ENCODE data around the gene CHP2.

The CHP2 gene

DNA sequence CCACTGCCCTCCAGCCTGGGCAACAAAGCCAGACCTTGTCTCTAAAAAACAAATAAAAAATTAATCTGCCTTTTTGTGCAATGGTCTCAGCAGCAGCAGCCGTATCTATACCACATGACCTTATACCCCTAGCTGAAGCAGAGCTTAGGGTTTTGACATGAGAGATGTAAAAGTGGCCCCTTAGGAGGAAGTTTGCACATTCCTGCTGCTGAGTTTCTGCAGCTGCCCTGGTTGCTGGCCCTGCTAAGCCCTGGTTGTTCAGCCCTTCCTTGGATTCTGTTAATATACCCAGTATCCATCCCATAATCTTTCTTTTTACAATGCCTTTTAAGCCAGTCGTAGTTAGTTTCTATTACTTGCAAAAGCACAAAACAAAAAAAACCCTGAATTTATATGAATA, 48.0 kb downstream of the CHP2 start:
- H3K23ac ChIP-seq (ENCODE audit: low read length), result no peak overlapping the region
- H3K27ac ChIP-seq (ENCODE audit: low read depth, low read length), result no peak overlapping the region
- H2BK5ac ChIP-seq (ENCODE audit: low read depth, low read length, poor library complexity), result no peak overlapping the region
- H3K79me2 ChIP-seq (ENCODE audit: control insufficient read depth, insufficient read depth, low read length, poor library complexity), result no peaks in the 10 kb centered on the region
- no peak overlapping the region for H3K14ac ChIP-seq (ENCODE audit: low read length)
- no peak overlapping the region for H3K18ac ChIP-seq (ENCODE audit: low read length)
- H3K9ac ChIP-seq (ENCODE audit: low read length), result no peak overlapping the region
- H3K27me3 ChIP-seq (ENCODE audit: insufficient read depth, low read length), result no peaks in the 10 kb centered on the region
- no peak overlapping the region for H3K4ac ChIP-seq (ENCODE audit: low read depth, low read length)
- no peak overlapping the region for H2AK5ac ChIP-seq (ENCODE audit: low read length)
- no peak overlapping the region for H2BK12ac ChIP-seq (ENCODE audit: low read length)
- H4K12ac ChIP-seq (ENCODE audit: low read depth, low read length), result no peak overlapping the region
- no peaks in the 10 kb centered on the region for H3K9me3 ChIP-seq (ENCODE audit: insufficient read depth, low read depth, low read length)
- H3K79me1 ChIP-seq (ENCODE audit: low read length), result no peaks in the 10 kb centered on the region
- no peak overlapping the region for H3K4me3 ChIP-seq (ENCODE audit: low read depth, low read length)
- WGBS (ENCODE audit: extremely low coverage, insufficient coverage, insufficient read length), result no CpG with 5 or more reads among the region's 2 CpGs
- H2BK120ac ChIP-seq (ENCODE audit: insufficient read depth, low read length, poor library complexity), result no peak overlapping the region
- DNase-seq, result no peak
- H3K36me3 ChIP-seq (ENCODE audit: control insufficient read depth in 1 of 2, insufficient read depth in 2 of 2, low read length in 2 of 2), result no peaks in the 10 kb centered on the region
- no peak overlapping the region for H4K8ac ChIP-seq (ENCODE audit: low read depth, low read length)
- H4K91ac ChIP-seq (ENCODE audit: low read depth, low read length), result no peak overlapping the region
- no peak overlapping the region for H2AFZ ChIP-seq (ENCODE audit: insufficient read depth, low read length, poor library complexity)
- no peaks in the 10 kb centered on the region for H3K4me1 ChIP-seq (ENCODE audit: control insufficient read depth in 1 of 2, insufficient read depth in 2 of 2, low read length in 2 of 2)
- no peak overlapping the region for H3K4me2 ChIP-seq (ENCODE audit: low read length)

DNA sequence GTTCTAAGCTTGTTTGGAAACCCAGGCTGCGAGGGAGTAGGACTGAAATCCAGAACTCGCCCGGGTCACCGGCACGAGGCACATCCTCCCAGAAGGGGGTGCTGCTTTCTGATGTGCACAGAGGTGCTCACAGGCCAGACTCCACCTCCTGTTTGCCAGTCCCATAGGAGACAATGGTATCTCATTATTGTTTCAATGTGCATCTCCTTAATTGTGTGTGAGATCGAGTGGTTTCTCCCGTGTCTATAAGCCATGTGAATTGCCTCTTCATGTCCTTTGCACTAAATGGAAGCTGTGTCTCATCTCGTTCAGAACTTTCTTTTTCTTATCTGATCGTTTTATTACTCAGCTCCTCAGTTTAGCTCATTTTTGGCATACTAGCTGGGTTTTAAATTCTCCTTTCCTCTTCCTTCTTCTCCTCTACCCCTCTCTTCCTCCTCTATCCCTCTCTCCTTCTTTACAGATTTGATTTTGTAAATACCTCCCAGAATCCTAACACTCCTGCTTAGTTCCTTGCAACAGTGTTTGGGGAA, 48.8 kb downstream of the CHP2 start:
- Histone ChIP-seq H2BK5ac (ENCODE audit: low read depth, low read length, poor library complexity) (no peak overlapping the region), H3K4ac (ENCODE audit: low read depth, low read length) (no peak overlapping the region), H3K14ac (ENCODE audit: low read length) (no peak overlapping the region), H3K4me2 (ENCODE audit: low read length) (no peak overlapping the region), H3K36me3 (ENCODE audit: control insufficient read depth in 1 of 2, insufficient read depth in 2 of 2, low read length in 2 of 2) (no peaks in the 10 kb centered on the region), H3K4me1 (ENCODE audit: control insufficient read depth in 1 of 2, insufficient read depth in 2 of 2, low read length in 2 of 2) (no peaks in the 10 kb centered on the region), H3K79me1 (ENCODE audit: low read length) (no peaks in the 10 kb centered on the region), H3K9me3 (ENCODE audit: insufficient read depth, low read depth, low read length) (no peaks in the 10 kb centered on the region), H4K91ac (ENCODE audit: low read depth, low read length) (no peak overlapping the region), H2BK12ac (ENCODE audit: low read length) (no peak overlapping the region), H3K27me3 (ENCODE audit: insufficient read depth, low read length) (no peaks in the 10 kb centered on the region), H4K8ac (ENCODE audit: low read depth, low read length) (no peak overlapping the region), H2AFZ (ENCODE audit: insufficient read depth, low read length, poor library complexity) (no peak overlapping the region), H3K18ac (ENCODE audit: low read length) (no peak overlapping the region), H3K4me3 (ENCODE audit: low read depth, low read length) (no peak overlapping the region), H4K12ac (ENCODE audit: low read depth, low read length) (no peak overlapping the region), H3K9ac (ENCODE audit: low read length) (no peak overlapping the region), H2BK120ac (ENCODE audit: insufficient read depth, low read length, poor library complexity) (no peak overlapping the region), H2AK5ac (ENCODE audit: low read length) (no peak overlapping the region), H3K79me2 (ENCODE audit: control insufficient read depth, insufficient read depth, low read length, poor library complexity) (no peaks in the 10 kb centered on the region), H3K27ac (ENCODE audit: low read depth, low read length) (no peak overlapping the region), H3K23ac (ENCODE audit: low read length) (no peak overlapping the region)
- WGBS (ENCODE audit: extremely low coverage, insufficient coverage, insufficient read length), result no CpG with 5 or more reads among the region's 9 CpGs
- peak; percentile 37 to 43 for DNase-seq

DNA sequence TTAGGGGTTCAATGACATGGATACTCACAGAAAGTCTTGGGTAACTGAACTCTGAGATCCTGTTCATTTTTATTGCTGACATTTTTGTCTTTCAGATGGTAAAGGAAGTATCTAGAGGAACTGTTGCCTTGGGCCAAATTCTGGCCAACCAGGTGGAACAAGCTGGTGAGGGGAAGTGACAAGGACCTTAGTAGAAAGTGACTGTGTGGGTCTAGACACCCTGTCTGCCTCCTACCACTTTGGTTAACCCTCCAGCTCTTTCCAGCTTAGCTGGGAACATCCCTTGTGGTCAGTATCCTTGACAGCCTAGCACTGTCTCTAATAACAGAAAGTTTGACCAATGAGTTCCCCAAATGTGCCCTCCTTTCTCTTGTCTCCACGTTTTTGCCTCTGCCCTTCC, 52.2 kb downstream of the CHP2 start:
- Histone ChIP-seq H3K4me3 (ENCODE audit: low read depth, low read length) (no peak overlapping the region), H3K4me1 (ENCODE audit: control insufficient read depth in 1 of 2, insufficient read depth in 2 of 2, low read length in 2 of 2) (no peaks in the 10 kb centered on the region), H2AFZ (ENCODE audit: insufficient read depth, low read length, poor library complexity) (no peak overlapping the region), H3K79me2 (ENCODE audit: control insufficient read depth, insufficient read depth, low read length, poor library complexity) (no peaks in the 10 kb centered on the region), H3K14ac (ENCODE audit: low read length) (no peak overlapping the region), H4K8ac (ENCODE audit: low read depth, low read length) (no peak overlapping the region), H4K91ac (ENCODE audit: low read depth, low read length) (no peak overlapping the region), H3K4me2 (ENCODE audit: low read length) (no peak overlapping the region), H2AK5ac (ENCODE audit: low read length) (no peak overlapping the region), H3K27me3 (ENCODE audit: insufficient read depth, low read length) (no peaks in the 10 kb centered on the region), H3K18ac (ENCODE audit: low read length) (no peak overlapping the region), H2BK120ac (ENCODE audit: insufficient read depth, low read length, poor library complexity) (no peak overlapping the region), H3K4ac (ENCODE audit: low read depth, low read length) (no peak overlapping the region), H3K36me3 (ENCODE audit: control insufficient read depth in 1 of 2, insufficient read depth in 2 of 2, low read length in 2 of 2) (no peaks in the 10 kb centered on the region), H3K9me3 (ENCODE audit: insufficient read depth, low read depth, low read length) (no peaks in the 10 kb centered on the region), H3K27ac (ENCODE audit: low read depth, low read length) (no peak overlapping the region), H4K12ac (ENCODE audit: low read depth, low read length) (no peak overlapping the region), H2BK5ac (ENCODE audit: low read depth, low read length, poor library complexity) (no peak overlapping the region), H2BK12ac (ENCODE audit: low read length) (no peak overlapping the region), H3K79me1 (ENCODE audit: low read length) (no peaks in the 10 kb centered on the region), H3K23ac (ENCODE audit: low read length) (no peak overlapping the region), H3K9ac (ENCODE audit: low read length) (no peak overlapping the region)
- no CpG with 5 or more reads among the region's 1 CpG for WGBS (ENCODE audit: extremely low coverage, insufficient coverage, insufficient read length)
- DNase-seq, result no peak

All from trophoblast cell (in vitro differentiated cells and primary cell).